ENCODE measurements around the gene KCNQ1.
A peak's percentile ranks its signal among the peaks of the same experiment; 100 is the strongest.

DNA sequence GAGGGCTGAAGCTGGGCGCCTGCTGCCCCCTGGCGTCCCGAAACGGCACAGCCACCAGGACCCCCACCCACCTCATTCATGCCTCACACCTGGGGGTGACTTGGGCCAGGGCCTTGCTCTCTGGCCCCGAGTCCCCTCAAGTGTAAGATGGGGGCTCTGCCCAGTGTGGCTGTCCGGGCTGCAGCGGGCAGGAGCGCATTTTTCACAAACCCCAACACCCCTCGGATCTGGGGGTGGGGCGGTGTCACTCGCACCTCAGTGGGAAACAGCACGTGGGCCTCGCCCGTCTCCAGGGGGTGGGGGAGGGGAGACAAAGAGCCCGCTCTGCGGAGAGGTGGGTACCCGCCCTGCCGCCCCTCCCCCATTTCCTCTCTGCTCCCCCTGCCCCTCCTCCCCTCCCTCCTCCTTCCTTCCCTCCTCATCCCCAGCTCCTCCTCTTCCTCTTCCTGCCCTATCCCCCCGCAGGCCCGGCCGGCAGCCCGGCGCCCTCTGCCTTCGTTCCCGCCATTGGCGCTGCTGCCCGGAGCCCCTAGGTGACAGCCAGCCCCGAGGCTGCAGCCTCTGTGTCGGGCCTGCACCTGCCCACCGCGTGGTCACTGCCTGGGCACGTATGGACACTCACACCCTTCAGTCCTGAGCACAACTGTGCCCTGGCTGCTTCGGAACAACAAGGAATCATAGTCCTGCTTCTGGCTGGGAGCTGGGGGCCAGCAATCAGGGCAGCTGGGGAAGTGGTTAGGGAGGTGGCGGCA is 447.6 kb downstream of the KCNQ1 start:
- peak; percentile 97 for TF ChIP-seq CTCF (IDR thresholded peaks at IDR 0.05; ENCODE audit: borderline replicate concordance, extremely low read depth, low read length, poor library complexity, severe bottlenecking)
- TF ChIP-seq EZH2 (IDR thresholded peaks at IDR 0.05; ENCODE audit: borderline replicate concordance, low read depth, low read length, severe bottlenecking) = no peak
